EL (cell line): ENCODE results near the gene TP53INP2.
"Not testable (repeated sequence)": the region's sequence is repeated elsewhere in the genome, so short reads cannot be mapped to it uniquely, and the experiment has no call there.

ENCODE experiments used
- DNase-seq: peaks from one replicate; pipeline ENCODE4 v3.0.0-alpha.2; 2016

Gene TP53INP2

GRCh38 chr20:34706302-34706875 is 2.2 kb downstream of the TP53INP2 start:
- DNase-seq = no peak

GRCh38 chr20:34706912-34707784 is 3.0 kb downstream of the TP53INP2 start:
- no peak for DNase-seq

- DNase-seq = peak; percentile 57
These were observed 4.5 kb downstream of the TP53INP2 start for GRCh38 chr20:34708621-34709043.

- DNase-seq = peak; percentile 93
These were observed 5.1 kb downstream of the TP53INP2 start for GRCh38 chr20:34709044-34709830.

GRCh38 chr20:34709831-34710567 is 5.9 kb downstream of the TP53INP2 start:
- DNase-seq = peak; percentile 79

- DNase-seq = no peak
These were observed 6.4 kb downstream of the TP53INP2 start for GRCh38 chr20:34710568-34710839.

- DNase-seq = no peak
These were observed 6.9 kb downstream of the TP53INP2 start for GRCh38 chr20:34710861-34711574.

GRCh38 chr20:34711813-34712430 is 7.8 kb downstream of the TP53INP2 start:
- DNase-seq = no peak

GRCh38 chr20:34712525-34713192 is 8.5 kb downstream of the TP53INP2 start:
- DNase-seq = no peak

- DNase-seq = peak; percentile 99
These were observed 9.2 kb downstream of the TP53INP2 start for GRCh38 chr20:34713194-34713943.

- DNase-seq = not testable (repeated sequence)
These were observed 9.9 kb downstream of the TP53INP2 start for GRCh38 chr20:34713944-34714515.

GRCh38 chr20:34715384-34715783 is 11.2 kb downstream of the TP53INP2 start:
- DNase-seq = peak; percentile 38

GRCh38 chr20:34716921-34717229 is 12.7 kb downstream of the TP53INP2 start:
- no peak for DNase-seq

GRCh38 chr20:34717230-34718095 is 13.3 kb downstream of the TP53INP2 start:
- no peak for DNase-seq

GRCh38 chr20:34719242-34720017 is 15.3 kb downstream of the TP53INP2 start:
- not testable (repeated sequence) for DNase-seq

GRCh38 chr20:34720266-34720665 is 16.1 kb downstream of the TP53INP2 start:
- DNase-seq = no peak

GRCh38 chr20:34722560-34722959 is 18.4 kb downstream of the TP53INP2 start:
- DNase-seq = peak; percentile 51

GRCh38 chr20:34724172-34724571 is 20.0 kb downstream of the TP53INP2 start:
- DNase-seq = no peak
